Skeletal muscle tissue (tissue), 4 donors: ENCODE measurements around the gene SH3TC1. TPM values are rescaled to one million over a fixed set of nuclear protein-coding genes. Genes with fewer than 3 reads are reported as not detected.

Experiments used
- H3K27ac ChIP-seq: one replicate; pipeline ENCODE4 v1.7.0; 2013; ENCODE audit warnings: mild to moderate bottlenecking, low read depth, low read length, inconsistent platforms
- H3K27me3 ChIP-seq, 3 donors: one replicate each; pipeline ENCODE4 v1.7.0; 2013; ENCODE audit warnings: low read length in 3 of 3; ENCODE audit not compliant: control insufficient read depth in 3 of 3, insufficient read depth in 3 of 3
- H3K36me3 ChIP-seq, 3 donors: one replicate each; pipeline ENCODE4 v1.7.0; 2013; ENCODE audit warnings: low read length in 3 of 3; ENCODE audit not compliant: control insufficient read depth in 3 of 3, insufficient read depth in 3 of 3
- H3K4me1 ChIP-seq, 3 donors: one replicate each; pipeline ENCODE4 v1.7.0; 2013; ENCODE audit warnings: low read length in 3 of 3, mild to moderate bottlenecking in 3 of 3; ENCODE audit not compliant: control insufficient read depth in 3 of 3, insufficient read depth in 3 of 3
- H3K4me3 ChIP-seq, 3 donors: one replicate each; pipeline ENCODE4 v1.7.0; 2013; ENCODE audit warnings: low read length in 3 of 3
- H3K9ac ChIP-seq, 3 donors: one replicate each; pipeline ENCODE4 v1.7.0; 2013; ENCODE audit warnings: low read length in 3 of 3, mild to moderate bottlenecking in 3 of 3, moderate library complexity in 2 of 3, low read depth in 1 of 3
- H3K9me3 ChIP-seq, 3 donors: one replicate each; pipeline ENCODE4 v1.7.0; 2013; ENCODE audit warnings: low read length in 3 of 3; ENCODE audit not compliant: control insufficient read depth in 3 of 3
- total RNA-seq: library from RNA; depleted of rRNA; stranded (reverse); fragments of >200 nt; gene quantifications from one replicate; pipeline ENCODE4 v1.2.3, GENCODE V29; 2014
- donor health status: Osteomylitis.

Gene SH3TC1
- total RNA-seq, 1 donor from 2014 or later, result 13.0 TPM

- Histone ChIP-seq H3K9ac (no peak overlapping the region), H3K9me3 (no peaks in the 10 kb centered on the region), H3K27ac (no peak overlapping the region), H3K4me1 (peaks cover 0 to 5% (median 2%) of the 10 kb centered on the region in 3 donors), H3K36me3 (no peaks in the 10 kb centered on the region), H3K27me3 (peaks cover 0 to 6% (median 0%) of the 10 kb centered on the region in 3 donors), H3K4me3 (no peak overlapping the region)
Measured at GRCh38 chr4:8255698-8256441, 56.8 kb downstream of the SH3TC1 start.

- no peaks in the 10 kb centered on the region for H3K9me3 ChIP-seq
- peaks cover 0 to 5% (median 5%) of the 10 kb centered on the region in 3 donors for H3K4me1 ChIP-seq
- no peak overlapping the region for H3K4me3 ChIP-seq
- no peaks in the 10 kb centered on the region for H3K36me3 ChIP-seq
- H3K27ac ChIP-seq, result no peak overlapping the region
- H3K9ac ChIP-seq, result no peak overlapping the region
- peaks cover 0 to 6% (median 0%) of the 10 kb centered on the region in 3 donors for H3K27me3 ChIP-seq
Measured at GRCh38 chr4:8257854-8258253, 58.8 kb downstream of the SH3TC1 start.

GRCh38 chr4:8258552-8259212 is 59.6 kb downstream of the SH3TC1 start:
- Histone ChIP-seq H3K27ac (no peak overlapping the region), H3K36me3 (no peaks in the 10 kb centered on the region), H3K9me3 (no peaks in the 10 kb centered on the region), H3K27me3 (peaks cover 0 to 6% (median 0%) of the 10 kb centered on the region in 3 donors), H3K4me1 (peaks cover 0 to 5% (median 5%) of the 10 kb centered on the region in 3 donors), H3K9ac (no peak overlapping the region), H3K4me3 (no peak overlapping the region)

GRCh38 chr4:8259743-8260430 is 60.8 kb downstream of the SH3TC1 start:
- Histone ChIP-seq H3K9me3 (no peaks in the 10 kb centered on the region), H3K9ac (no peak overlapping the region), H3K27ac (no peak overlapping the region)

GRCh38 chr4:8260656-8261111 is 61.6 kb downstream of the SH3TC1 start:
- H3K9me3 ChIP-seq, result no peaks in the 10 kb centered on the region
- no peak overlapping the region for H3K27ac ChIP-seq
- H3K4me1 ChIP-seq, result peaks cover 0 to 5% (median 4%) of the 10 kb centered on the region in 3 donors
- no peaks in the 10 kb centered on the region for H3K36me3 ChIP-seq
- H3K27me3 ChIP-seq, result peaks cover 0 to 4% (median 0%) of the 10 kb centered on the region in 3 donors
- H3K4me3 ChIP-seq, result no peak overlapping the region
- no peak overlapping the region for H3K9ac ChIP-seq

More at GRCh38 chr4:8259743-8260430, 60.8 kb downstream of the SH3TC1 start:
- no peak overlapping the region for H3K4me3 ChIP-seq
- H3K4me1 ChIP-seq, result peaks cover 0 to 5% (median 5%) of the 10 kb centered on the region in 3 donors
- H3K27me3 ChIP-seq, result peaks cover 0 to 6% (median 0%) of the 10 kb centered on the region in 3 donors
- no peaks in the 10 kb centered on the region for H3K36me3 ChIP-seq

GRCh38 chr4:8261851-8262535 is 62.9 kb downstream of the SH3TC1 start:
- Histone ChIP-seq H3K9ac (no peak overlapping the region), H3K36me3 (no peaks in the 10 kb centered on the region), H3K27ac (no peak overlapping the region), H3K4me1 (peaks cover 2 to 6% (median 3%) of the 10 kb centered on the region in 3 donors), H3K9me3 (no peaks in the 10 kb centered on the region), H3K27me3 (no peaks in the 10 kb centered on the region), H3K4me3 (no peak overlapping the region)

- Histone ChIP-seq H3K27ac (no peak overlapping the region), H3K27me3 (no peaks in the 10 kb centered on the region), H3K4me1 (peaks cover 9 to 14% (median 9%) of the 10 kb centered on the region in 3 donors), H3K9me3 (no peaks in the 10 kb centered on the region), H3K4me3 (no peak overlapping the region), H3K36me3 (no peaks in the 10 kb centered on the region), H3K9ac (no peak overlapping the region)
Measured at GRCh38 chr4:8262637-8263322, 63.7 kb downstream of the SH3TC1 start.

- H3K36me3 ChIP-seq, result no peaks in the 10 kb centered on the region
- no peaks in the 10 kb centered on the region for H3K27me3 ChIP-seq
- H3K4me3 ChIP-seq, result no peak overlapping the region
- H3K27ac ChIP-seq, result no peak overlapping the region
- H3K9me3 ChIP-seq, result no peaks in the 10 kb centered on the region
- no peak overlapping the region for H3K9ac ChIP-seq
- H3K4me1 ChIP-seq, result peaks cover 9 to 14% (median 9%) of the 10 kb centered on the region in 3 donors
Measured at GRCh38 chr4:8263397-8263796, 64.3 kb downstream of the SH3TC1 start.

GRCh38 chr4:8264106-8264505 is 65.0 kb downstream of the SH3TC1 start:
- no peaks in the 10 kb centered on the region for H3K36me3 ChIP-seq
- no peak overlapping the region for H3K4me3 ChIP-seq
- peaks cover 0 to 1% (median under 1%) of the 10 kb centered on the region in 3 donors for H3K27me3 ChIP-seq
- no peaks in the 10 kb centered on the region for H3K9me3 ChIP-seq
- H3K4me1 ChIP-seq, result peaks cover 9 to 15% (median 12%) of the 10 kb centered on the region in 3 donors
- H3K27ac ChIP-seq, result no peak overlapping the region
- H3K9ac ChIP-seq, result no peak overlapping the region
